ENCODE data around the gene TSPAN33.

- TF ChIP-seq CTCF (IDR thresholded peaks at IDR 0.05) (no peak), RCOR1 (IDR thresholded peaks at IDR 0.05; ENCODE audit: low read length) (no peak), ELF1 (IDR thresholded peaks at IDR 0.05) (no peak), GABPA (IDR thresholded peaks at IDR 0.05; ENCODE audit: low read depth) (no peak), POLR2AphosphoS5 (IDR thresholded peaks at IDR 0.05; ENCODE audit: low read depth, low read length) (peak; percentile 74; the same call in 1 of the 2 replicates), PBX3 (IDR thresholded peaks at IDR 0.05) (no peak), IRF3 (IDR thresholded peaks at IDR 0.05; ENCODE audit: low read depth, low read length) (no peak), RAD21 (IDR thresholded peaks at IDR 0.05; ENCODE audit: low read length) (no peak), REST (IDR thresholded peaks at IDR 0.05; ENCODE audit: low read depth, low read length) (no peak), YY1 (IDR thresholded peaks at IDR 0.05; ENCODE audit: low read depth) (no peak), JUND (IDR thresholded peaks at IDR 0.05) (no peak), SMC3 (IDR thresholded peaks at IDR 0.05; ENCODE audit: low read depth, low read length) (no peak), NFIC (IDR thresholded peaks at IDR 0.05; ENCODE audit: borderline replicate concordance) (peak; percentile 43; the same call in 1 of the 2 replicates)
Observed at GRCh38 chr7:129188372-129188891, 43.9 kb downstream of the TSPAN33 start, which contains the start of gene SMO.
